ENCODE measurements around the gene NRN1L. TPM values are rescaled to one million over a fixed set of nuclear protein-coding genes. Genes with fewer than 3 reads are reported as not detected.
A peak's percentile ranks its signal among the peaks of the same experiment; 100 is the strongest.

The NRN1L gene
- total RNA-seq, 2 donors from 2014 or later: 0.60 to 1.9 TPM

DNA sequence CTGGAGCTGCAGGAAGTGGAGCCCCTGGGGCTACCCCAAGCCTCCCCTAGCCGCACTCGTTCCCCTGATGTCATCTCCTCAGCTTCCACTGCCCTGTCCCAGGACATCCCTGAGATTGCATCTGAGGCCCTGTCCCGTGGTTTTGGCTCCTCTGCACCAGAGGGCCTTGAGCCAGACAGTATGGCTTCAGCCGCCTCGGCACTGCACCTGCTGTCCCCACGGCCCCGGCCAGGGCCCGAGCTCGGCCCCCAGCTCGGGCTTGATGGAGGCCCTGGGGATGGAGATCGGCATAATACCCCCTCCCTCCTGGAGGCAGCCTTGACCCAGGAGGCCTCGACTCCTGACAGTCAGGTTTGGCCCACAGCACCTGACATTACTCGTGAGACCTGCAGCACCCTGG is 4.1 kb upstream of the NRN1L start:
- Mint-ChIP-seq H3K27ac (no peak overlapping the region), H3K27me3 (ENCODE audit: low read depth) (no peaks in the 10 kb centered on the region), H3K4me3 (no peak overlapping the region), H3K36me3 (ENCODE audit: insufficient read depth in 2 of 2) (peaks cover 6 to 15% of the 10 kb centered on the region in 2 donors), H3K4me1 (ENCODE audit: low read depth) (peaks cover 8% of the 10 kb centered on the region), H3K9me3 (no peaks in the 10 kb centered on the region)
- ATAC-seq (replicated peaks in 1 of 2) (no peak), DNase-seq (no peak)

DNA sequence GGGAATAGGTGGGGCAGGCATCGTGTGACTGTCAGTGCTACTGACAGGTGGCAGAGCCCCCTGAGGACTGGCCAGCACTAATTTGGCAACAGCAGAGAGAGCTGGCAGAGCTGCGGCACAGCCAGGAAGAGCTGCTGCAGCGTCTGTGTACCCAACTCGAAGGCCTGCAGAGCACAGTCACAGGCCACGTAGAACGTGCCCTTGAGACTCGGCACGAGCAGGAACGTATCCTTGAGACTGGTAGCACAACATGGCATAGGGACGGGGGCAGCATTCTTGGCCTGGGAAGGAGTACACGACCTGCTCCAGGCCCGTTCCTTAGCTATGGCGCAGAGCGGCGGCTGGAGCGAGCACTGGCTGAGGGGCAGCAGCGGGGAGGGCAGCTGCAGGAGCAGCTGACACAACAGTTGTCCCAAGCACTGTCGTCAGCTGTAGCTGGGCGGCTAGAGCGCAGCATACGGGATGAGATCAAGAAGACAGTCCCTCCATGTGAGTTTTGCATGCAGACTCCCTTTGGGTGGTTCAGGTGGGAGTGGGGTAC is 3.0 kb upstream of the NRN1L start:
- peaks cover 6 to 10% of the 10 kb centered on the region in 2 donors for H3K36me3 Mint-ChIP-seq (ENCODE audit: insufficient read depth in 2 of 2)

DNA sequence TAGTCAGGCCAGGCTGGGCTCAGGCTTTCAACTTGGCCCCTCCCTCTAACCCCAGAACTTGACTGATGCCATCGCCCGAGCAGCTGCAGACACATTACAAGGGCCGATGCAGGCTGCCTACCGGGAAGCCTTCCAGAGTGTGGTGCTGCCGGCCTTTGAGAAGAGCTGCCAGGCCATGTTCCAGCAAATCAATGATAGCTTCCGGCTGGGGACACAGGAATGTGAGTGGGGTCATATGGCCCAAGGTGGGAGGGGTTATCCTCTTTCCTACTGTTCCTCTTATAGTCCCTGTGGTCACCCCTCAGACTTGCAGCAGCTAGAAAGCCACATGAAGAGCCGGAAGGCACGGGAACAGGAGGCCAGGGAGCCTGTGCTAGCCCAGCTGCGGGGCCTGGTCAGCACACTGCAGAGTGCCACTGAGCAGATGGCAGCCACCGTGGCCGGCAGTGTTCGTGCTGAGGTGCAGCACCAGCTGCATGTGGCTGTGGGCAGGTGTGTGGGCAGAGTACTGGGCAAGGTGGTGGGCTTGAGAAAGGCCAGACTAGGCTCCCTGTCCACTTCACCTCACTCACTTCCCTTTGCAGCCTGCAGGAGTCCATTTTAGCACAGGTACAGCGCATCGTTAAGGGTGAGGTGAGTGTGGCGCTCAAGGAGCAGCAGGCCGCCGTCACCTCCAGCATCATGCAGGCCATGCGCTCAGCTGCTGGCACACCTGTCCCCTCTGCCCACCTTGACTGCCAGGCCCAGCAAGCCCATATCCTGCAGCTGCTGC is 2.1 kb upstream of the NRN1L start:
- H3K9me3 Mint-ChIP-seq: no peaks in the 10 kb centered on the region
- H3K27ac Mint-ChIP-seq: no peak overlapping the region
- peaks cover 5% of the 10 kb centered on the region for H3K4me1 Mint-ChIP-seq (ENCODE audit: low read depth)
- DNase-seq: no peak
- no peak overlapping the region for H3K4me3 Mint-ChIP-seq
- ATAC-seq (replicated peaks in 1 of 2): no peak
- H3K27me3 Mint-ChIP-seq (ENCODE audit: low read depth): no peaks in the 10 kb centered on the region
- peaks cover 6 to 10% of the 10 kb centered on the region in 2 donors for H3K36me3 Mint-ChIP-seq (ENCODE audit: insufficient read depth in 2 of 2)

More for the DNA sequence above, 3.0 kb upstream of the NRN1L start:
- Mint-ChIP-seq H3K4me1 (ENCODE audit: low read depth) (peaks cover 5% of the 10 kb centered on the region), H3K27ac (no peak overlapping the region), H3K27me3 (ENCODE audit: low read depth) (no peaks in the 10 kb centered on the region), H3K4me3 (no peak overlapping the region), H3K9me3 (no peaks in the 10 kb centered on the region)
- DNase-seq: no peak
- no peak for ATAC-seq (replicated peaks in 1 of 2)

DNA sequence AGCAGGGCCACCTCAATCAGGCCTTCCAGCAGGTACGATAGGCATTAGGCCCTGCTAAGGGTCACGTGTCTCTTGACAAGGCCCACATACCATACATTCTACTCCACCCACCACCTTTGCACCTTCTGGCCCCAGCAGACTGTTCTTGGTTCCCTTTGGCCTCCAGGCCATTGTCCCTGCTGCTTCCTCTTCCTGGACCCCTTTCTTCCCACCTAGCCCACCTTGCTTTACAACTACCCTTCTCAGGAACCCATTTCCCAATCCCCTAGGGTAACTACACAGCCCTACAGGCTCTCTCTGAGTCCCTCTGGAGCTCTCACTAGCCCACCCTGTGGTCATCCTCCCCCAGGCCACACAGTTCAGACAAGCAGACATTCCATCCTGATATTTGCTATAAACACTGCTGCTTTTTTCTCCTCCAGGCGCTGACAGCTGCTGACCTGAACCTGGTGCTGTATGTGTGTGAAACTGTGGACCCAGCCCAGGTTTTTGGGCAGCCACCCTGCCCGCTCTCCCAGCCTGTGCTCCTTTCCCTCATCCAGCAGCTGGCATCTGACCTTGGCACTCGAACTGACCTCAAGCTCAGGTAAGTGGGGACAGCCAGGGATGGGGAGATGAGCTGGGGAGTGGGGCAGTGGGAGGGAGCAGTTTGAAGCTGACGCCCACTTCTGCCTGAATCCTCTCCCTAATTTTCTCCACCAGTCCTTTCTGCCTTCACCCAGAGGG is 1.4 kb upstream of the NRN1L start:
- peak; percentile 6 to 23 for ATAC-seq (replicated peaks in 1 of 2)
- Mint-ChIP-seq H3K4me1 (ENCODE audit: low read depth) (peaks cover 5% of the 10 kb centered on the region), H3K27me3 (ENCODE audit: low read depth) (no peaks in the 10 kb centered on the region), H3K9me3 (no peaks in the 10 kb centered on the region), H3K27ac (no peak overlapping the region), H3K36me3 (ENCODE audit: insufficient read depth in 2 of 2) (peaks cover 6 to 10% of the 10 kb centered on the region in 2 donors), H3K4me3 (no peak overlapping the region)
- no peak for DNase-seq

DNA sequence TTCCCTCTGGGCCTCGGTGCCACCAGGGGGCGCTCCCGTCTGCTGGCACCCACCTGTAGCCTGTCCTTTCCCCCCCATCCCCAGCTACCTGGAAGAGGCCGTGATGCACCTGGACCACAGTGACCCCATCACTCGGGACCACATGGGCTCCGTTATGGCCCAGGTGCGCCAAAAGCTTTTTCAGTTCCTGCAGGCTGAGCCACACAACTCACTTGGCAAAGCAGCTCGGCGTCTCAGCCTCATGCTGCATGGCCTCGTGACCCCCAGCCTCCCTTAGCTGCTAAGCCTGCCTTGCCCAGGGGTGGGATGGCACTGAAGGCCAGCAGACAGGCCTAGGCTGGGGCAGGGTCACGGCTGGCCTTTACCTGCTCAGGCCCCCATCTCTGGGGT is 818 bp upstream of the NRN1L start:
- H3K27ac Mint-ChIP-seq: no peak overlapping the region
- no peaks in the 10 kb centered on the region for H3K9me3 Mint-ChIP-seq
- peaks cover 6 to 10% of the 10 kb centered on the region in 2 donors for H3K36me3 Mint-ChIP-seq (ENCODE audit: insufficient read depth in 2 of 2)

DNA sequence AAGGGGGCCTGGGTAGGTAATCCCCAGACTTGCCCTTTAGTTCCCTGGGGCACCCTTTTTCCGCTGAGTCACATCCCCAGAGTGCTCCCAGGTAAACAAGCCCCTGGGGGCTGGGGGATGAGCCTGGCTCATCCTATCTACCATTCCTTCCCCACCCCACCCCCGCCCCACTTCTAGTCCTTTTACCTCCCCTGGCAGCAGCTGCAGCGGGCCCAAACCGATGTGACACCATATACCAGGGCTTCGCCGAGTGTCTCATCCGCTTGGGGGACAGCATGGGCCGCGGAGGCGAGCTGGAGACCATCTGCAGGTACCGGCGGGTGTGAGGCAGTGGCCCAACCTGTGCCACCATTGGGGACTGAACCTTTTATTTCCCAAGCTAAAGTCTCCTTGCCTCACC is 860 bp downstream of the NRN1L start:
- peaks cover 3 to 5% of the 10 kb centered on the region in 2 donors for H3K36me3 Mint-ChIP-seq (ENCODE audit: insufficient read depth in 2 of 2)
- H3K27ac Mint-ChIP-seq: no peak overlapping the region
- no peaks in the 10 kb centered on the region for H3K9me3 Mint-ChIP-seq
- peaks cover 5% of the 10 kb centered on the region for H3K4me1 Mint-ChIP-seq (ENCODE audit: low read depth)
- DNase-seq: no peak
- ATAC-seq (replicated peaks in 1 of 2): no peak
- no peaks in the 10 kb centered on the region for H3K27me3 Mint-ChIP-seq (ENCODE audit: low read depth)
- H3K4me3 Mint-ChIP-seq: no peak overlapping the region

More for the DNA sequence above, 818 bp upstream of the NRN1L start:
- H3K27me3 Mint-ChIP-seq (ENCODE audit: low read depth): no peaks in the 10 kb centered on the region
- H3K4me1 Mint-ChIP-seq (ENCODE audit: low read depth): peaks cover 5% of the 10 kb centered on the region
- H3K4me3 Mint-ChIP-seq: no peak overlapping the region
- peak; percentile 78 to 85 for DNase-seq
- peak; percentile 80 to 81 for ATAC-seq (replicated peaks in 1 of 2)

DNA sequence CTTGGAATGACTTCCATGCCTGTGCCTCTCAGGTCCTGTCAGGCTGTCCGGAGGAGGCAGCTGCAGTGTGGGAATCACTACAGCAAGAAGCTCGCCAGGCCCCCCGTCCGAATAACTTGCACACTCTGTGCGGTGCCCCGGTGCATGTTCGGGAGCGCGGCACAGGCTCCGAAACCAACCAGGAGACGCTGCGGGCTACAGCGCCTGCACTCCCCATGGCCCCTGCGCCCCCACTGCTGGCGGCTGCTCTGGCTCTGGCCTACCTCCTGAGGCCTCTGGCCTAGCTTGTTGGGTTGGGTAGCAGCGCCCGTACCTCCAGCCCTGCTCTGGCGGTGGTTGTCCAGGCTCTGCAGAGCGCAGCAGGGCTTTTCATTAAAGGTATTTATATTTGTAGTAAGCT is 1.3 kb downstream of the NRN1L start:
- DNase-seq (no peak), ATAC-seq (replicated peaks in 1 of 2) (no peak)
- Mint-ChIP-seq H3K27me3 (ENCODE audit: low read depth) (no peaks in the 10 kb centered on the region), H3K36me3 (ENCODE audit: insufficient read depth in 2 of 2) (peaks cover 3 to 5% of the 10 kb centered on the region in 2 donors), H3K9me3 (no peaks in the 10 kb centered on the region), H3K27ac (no peak overlapping the region), H3K4me3 (no peak overlapping the region), H3K4me1 (ENCODE audit: low read depth) (peaks cover 5% of the 10 kb centered on the region)

DNA sequence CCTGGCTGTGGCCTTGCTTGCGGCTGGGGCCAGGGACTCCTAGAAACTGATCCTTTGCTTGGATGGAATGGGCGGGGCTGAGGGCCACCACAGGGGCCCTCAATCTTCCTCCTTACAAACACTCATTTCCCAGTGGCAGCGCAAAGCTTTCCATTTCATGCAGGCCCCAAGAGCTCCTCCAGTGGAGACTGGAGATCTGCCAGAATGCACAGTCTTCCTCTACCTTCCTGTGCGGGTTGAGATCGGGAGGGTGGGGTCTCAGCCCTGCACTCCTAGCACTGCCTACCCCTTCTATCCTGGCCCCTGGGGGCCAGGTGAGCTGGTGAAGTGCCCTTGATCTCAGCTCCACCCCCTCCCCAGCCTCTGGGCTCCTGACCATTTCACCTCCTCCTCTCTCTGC is 1.7 kb downstream of the NRN1L start:
- peaks cover 2 to 5% of the 10 kb centered on the region in 2 donors for H3K36me3 Mint-ChIP-seq (ENCODE audit: insufficient read depth in 2 of 2)

GRCh38 chr16:67888331-67888730 is 3.6 kb downstream of the NRN1L start:
- DNase-seq: no peak

More for the DNA sequence above, 1.7 kb downstream of the NRN1L start:
- ATAC-seq (replicated peaks in 1 of 2) (no peak), DNase-seq (no peak)
- H3K4me1 Mint-ChIP-seq (ENCODE audit: low read depth): peaks cover 5% of the 10 kb centered on the region
- H3K27me3 Mint-ChIP-seq (ENCODE audit: low read depth): no peaks in the 10 kb centered on the region
- no peak overlapping the region for H3K4me3 Mint-ChIP-seq
- peak overlapping the region; percentile 31 for H3K27ac Mint-ChIP-seq
- no peaks in the 10 kb centered on the region for H3K9me3 Mint-ChIP-seq

GRCh38 chr16:67892375-67892774 is 7.7 kb downstream of the NRN1L start:
- DNase-seq (no peak), ATAC-seq (replicated peaks in 1 of 2) (no peak)
- Mint-ChIP-seq H3K9me3 (no peaks in the 10 kb centered on the region), H3K4me3 (peak overlapping the region; percentile 75 to 98), H3K36me3 (ENCODE audit: insufficient read depth in 2 of 2) (peaks cover 2 to 3% of the 10 kb centered on the region in 2 donors), H3K4me1 (ENCODE audit: low read depth) (peaks cover 41% of the 10 kb centered on the region), H3K27ac (peak overlapping the region; percentile 40), H3K27me3 (ENCODE audit: low read depth) (no peaks in the 10 kb centered on the region)

More at GRCh38 chr16:67888331-67888730, 3.6 kb downstream of the NRN1L start:
- no peaks in the 10 kb centered on the region for H3K9me3 Mint-ChIP-seq
- H3K4me1 Mint-ChIP-seq (ENCODE audit: low read depth): peaks cover 14% of the 10 kb centered on the region
- no peak for ATAC-seq (replicated peaks in 1 of 2)
- H3K27ac Mint-ChIP-seq: no peak overlapping the region
- no peaks in the 10 kb centered on the region for H3K27me3 Mint-ChIP-seq (ENCODE audit: low read depth)
- H3K36me3 Mint-ChIP-seq (ENCODE audit: insufficient read depth in 2 of 2): peaks cover under 1 to 5% of the 10 kb centered on the region in 2 donors
- no peak overlapping the region for H3K4me3 Mint-ChIP-seq

- H3K27ac Mint-ChIP-seq: peak within 1 kb of the TSS; percentile 98
- H3K4me3 Mint-ChIP-seq: peak within 1 kb of the TSS; percentile 98
- ATAC-seq (replicated peaks in 1 of 2) (peak; percentile 99), DNase-seq (peak; percentile 95)
- no peaks in the 10 kb centered on the region for H3K27me3 Mint-ChIP-seq (ENCODE audit: low read depth)
- peaks cover 2 to 3% of the 10 kb centered on the region in 2 donors for H3K36me3 Mint-ChIP-seq (ENCODE audit: insufficient read depth in 2 of 2)
- H3K9me3 Mint-ChIP-seq: no peaks in the 10 kb centered on the region
- H3K4me1 Mint-ChIP-seq (ENCODE audit: low read depth): peaks cover 44% of the 10 kb centered on the region
Observed at GRCh38 chr16:67892899-67893742, 8.4 kb downstream of the NRN1L start, which contains the start of gene PSKH1. Gene PSKH1 (plus strand): TSS chr16:67893254. CDS start chr16:67908750, 15,496 bp downstream.

GRCh38 chr16:67893743-67894399 is 9.2 kb downstream of the NRN1L start:
- DNase-seq (peak in 1 of 2 donors; percentile 28), ATAC-seq (replicated peaks in 1 of 2) (no peak)
- no peaks in the 10 kb centered on the region for H3K9me3 Mint-ChIP-seq
- H3K27ac Mint-ChIP-seq: peak overlapping the region; percentile 98
- peaks cover 3 to 4% of the 10 kb centered on the region in 2 donors for H3K36me3 Mint-ChIP-seq (ENCODE audit: insufficient read depth in 2 of 2)
- peak overlapping the region; percentile 98 for H3K4me3 Mint-ChIP-seq
- H3K27me3 Mint-ChIP-seq (ENCODE audit: low read depth): no peaks in the 10 kb centered on the region
- H3K4me1 Mint-ChIP-seq (ENCODE audit: low read depth): peaks cover 48% of the 10 kb centered on the region
